CD8-positive, alpha-beta memory T cell (primary cell): ENCODE data around the gene MAMDC2. TPM values are rescaled to one million over a fixed set of nuclear protein-coding genes. Genes with fewer than 3 reads are reported as not detected.

ENCODE experiments used
- CTCF ChIA-PET: fragments of 350-600 bp; sonication (Branson Sonifier 250); formaldehyde crosslinking; loops from one replicate; lab custom pipeline; 2021; ENCODE audit warnings: antibody characterized with exemption; lab: Charles Lee
- POLR2A ChIA-PET: fragments of 350-600 bp; sonication (Branson Sonifier 250); formaldehyde crosslinking; loops from one replicate; lab custom pipeline; 2021; ENCODE audit warnings: antibody characterized with exemption; lab: Charles Lee
- DNase-seq, 5 donors: peaks; one replicate each; pipeline versions ENCODE4 v3.0.0 to v3.0.0-alpha.2; 2020 to 2022; ENCODE audit warnings: mixed read lengths in 1 of 5
- H3K27ac ChIP-seq: one replicate; pipeline ENCODE4 v1.7.0; 2013; ENCODE audit warnings: low read depth, mild to moderate bottlenecking, low read length, moderate library complexity
- H3K27me3 ChIP-seq: 2 replicates; pipeline ENCODE4 v1.7.0; 2013; ENCODE audit warnings: low read length, mild to moderate bottlenecking; ENCODE audit not compliant: insufficient read depth, poor library complexity, severe bottlenecking
- H3K36me3 ChIP-seq: 2 replicates; pipeline ENCODE4 v1.7.0; 2013; ENCODE audit warnings: mild to moderate bottlenecking, low read length, moderate library complexity; ENCODE audit not compliant: insufficient read depth
- H3K4me1 ChIP-seq: 2 replicates; pipeline ENCODE4 v1.7.0; 2013; ENCODE audit warnings: mild to moderate bottlenecking, low read length, moderate library complexity; ENCODE audit not compliant: insufficient read depth
- H3K4me3 ChIP-seq: 2 replicates; pipeline ENCODE4 v1.7.0; 2013; ENCODE audit warnings: mild to moderate bottlenecking, low read length
- H3K9me3 ChIP-seq: 2 replicates; pipeline ENCODE4 v1.7.0; 2013; ENCODE audit warnings: mild to moderate bottlenecking, low read length
- H3K27ac Mint-ChIP-seq, 8 donors: one replicate each; pipeline ENCODE4 v1.8.0; 2020 to 2021; ENCODE audit warnings: mixed read lengths in 8 of 8, mild to moderate bottlenecking in 6 of 8, inconsistent platforms in 3 of 8, moderate library complexity in 3 of 8
- H3K27me3 Mint-ChIP-seq, 2 donors: one replicate each; pipeline ENCODE4 v1.8.0; 2020 to 2021; ENCODE audit warnings: mixed read lengths in 2 of 2, mild to moderate bottlenecking in 1 of 2, moderate library complexity in 1 of 2
- H3K36me3 Mint-ChIP-seq, 3 donors: one replicate each; pipeline ENCODE4 v1.8.0; 2020 to 2021; ENCODE audit warnings: mixed read lengths in 3 of 3, inconsistent platforms in 1 of 3, mild to moderate bottlenecking in 1 of 3
- H3K4me1 Mint-ChIP-seq, 3 donors: one replicate each; pipeline ENCODE4 v1.8.0; 2020 to 2021; ENCODE audit warnings: mixed read lengths in 3 of 3, inconsistent platforms in 1 of 3, mild to moderate bottlenecking in 1 of 3
- H3K4me3 Mint-ChIP-seq, 7 donors: one replicate each; pipeline ENCODE4 v1.8.0; 2020 to 2021; ENCODE audit warnings: mixed read lengths in 7 of 7, mild to moderate bottlenecking in 6 of 7, moderate library complexity in 4 of 7, inconsistent platforms in 2 of 7
- H3K9me3 Mint-ChIP-seq, 5 donors: one replicate each; pipeline ENCODE4 v1.8.0; 2020 to 2022; ENCODE audit warnings: mixed read lengths in 5 of 5, mild to moderate bottlenecking in 3 of 5, moderate library complexity in 2 of 5, inconsistent platforms in 1 of 5
- polyA plus RNA-seq: library from polyadenylated mRNA; unstranded; fragments of 300-500 nt; fragmentation: Illumina TruSeq; gene quantifications from one replicate; pipeline ENCODE4 v1.2.3, GENCODE V29; 2021
- total RNA-seq, 2 experiments: library from RNA; stranded (reverse); gene quantifications; one replicate each; pipeline ENCODE4 v1.2.3, GENCODE V29; 2021

Gene MAMDC2
- total and polyA plus RNA-seq, 3 experiments from 2014 or later = 0.10 TPM; not detected in 2

- ChIA-PET CTCF (interaction anchor here (1.5 kb wide), 1 partner anchor 489 kb away, joined by 4 read pairs; no protein-coding TSS in a partner anchor), POLR2A (no interaction called here)
- Mint-ChIP-seq H3K27ac (no peak overlapping the region), H3K9me3 (no peaks in the 10 kb centered on the region), H3K4me1 (peaks cover 6 to 9% (median 9%) of the 10 kb centered on the region in 3 donors), H3K36me3 (no peaks in the 10 kb centered on the region), H3K4me3 (no peak overlapping the region), H3K27me3 (peaks cover 9 to 44% of the 10 kb centered on the region in 2 donors)
- H3K4me1 ChIP-seq = no peaks in the 10 kb centered on the region
- H3K9me3 ChIP-seq = no peaks in the 10 kb centered on the region
- no peak for DNase-seq
- no peak overlapping the region for H3K4me3 ChIP-seq
- no peak overlapping the region for H3K27ac ChIP-seq
- H3K27me3 ChIP-seq = no peaks in the 10 kb centered on the region
- H3K36me3 ChIP-seq = no peaks in the 10 kb centered on the region
Observed at GRCh38 chr9:70112981-70113380, 69.3 kb downstream of the MAMDC2 start.

DNA sequence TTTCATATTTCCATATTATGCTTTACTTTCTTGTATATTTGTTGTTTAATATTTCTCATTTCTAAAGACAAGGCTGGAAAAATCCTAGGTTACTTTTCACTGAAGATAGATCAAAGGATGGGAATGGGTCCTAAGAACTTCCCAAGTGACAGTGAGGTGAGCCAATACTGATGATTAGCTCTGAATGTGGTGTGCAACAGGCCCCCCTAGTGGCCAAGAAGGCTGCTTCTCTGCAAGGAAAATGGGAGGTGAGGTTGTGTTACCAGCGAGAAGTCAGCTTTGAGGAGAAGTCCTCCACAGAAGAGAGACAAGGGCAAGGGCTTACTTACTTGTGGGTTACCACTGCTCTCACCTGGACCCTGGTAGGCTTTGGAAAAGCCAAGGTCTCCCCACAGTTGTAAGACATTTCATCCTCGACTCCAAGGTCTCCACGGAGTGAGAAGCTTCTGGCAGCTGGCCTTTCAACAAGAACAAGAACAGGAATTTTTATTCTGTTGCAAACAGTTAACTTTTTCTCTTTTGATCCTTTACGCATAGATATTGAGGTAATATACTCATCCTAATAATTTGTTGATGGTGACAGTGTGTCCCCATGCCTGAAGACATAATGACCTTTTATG lies 69.9 kb downstream of the MAMDC2 start:
- peaks cover 9 to 41% of the 10 kb centered on the region in 2 donors for H3K27me3 Mint-ChIP-seq
- H3K27ac Mint-ChIP-seq = no peak overlapping the region
- Histone ChIP-seq H3K27me3 (no peaks in the 10 kb centered on the region), H3K9me3 (no peaks in the 10 kb centered on the region), H3K36me3 (no peaks in the 10 kb centered on the region), H3K27ac (no peak overlapping the region), H3K4me1 (no peaks in the 10 kb centered on the region), H3K4me3 (no peak overlapping the region)
- H3K9me3 Mint-ChIP-seq = no peaks in the 10 kb centered on the region
- no peak for DNase-seq
- ChIA-PET POLR2A (no interaction called here), CTCF (interaction anchor here (1.5 kb wide), 1 partner anchor 489 kb away, joined by 4 read pairs; no protein-coding TSS in a partner anchor)
- no peak overlapping the region for H3K4me3 Mint-ChIP-seq
- H3K36me3 Mint-ChIP-seq = no peaks in the 10 kb centered on the region
- peaks cover 6 to 9% (median 9%) of the 10 kb centered on the region in 3 donors for H3K4me1 Mint-ChIP-seq

DNA sequence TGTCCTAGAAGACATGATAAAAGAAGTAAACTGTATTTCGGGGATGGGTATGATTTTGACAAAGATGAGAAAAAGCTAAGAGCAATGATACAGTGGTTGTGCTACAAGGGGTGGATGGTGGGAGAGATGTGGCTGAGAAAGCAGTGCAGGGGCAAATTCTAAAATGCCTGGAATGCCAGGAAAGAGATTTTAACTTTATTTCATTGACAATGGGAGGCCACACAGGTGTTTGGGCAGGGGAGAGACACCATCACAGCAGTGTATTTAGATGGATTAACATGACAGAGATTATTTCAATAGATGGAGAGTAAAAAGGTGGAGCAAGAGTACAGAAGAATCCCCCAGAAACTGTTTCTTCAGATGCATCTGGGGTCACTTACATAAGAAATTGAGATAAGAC lies 71.2 kb downstream of the MAMDC2 start:
- H3K4me1 Mint-ChIP-seq = peaks cover 6 to 9% (median 9%) of the 10 kb centered on the region in 3 donors
- H3K36me3 Mint-ChIP-seq = no peaks in the 10 kb centered on the region
- no peak overlapping the region for H3K27ac ChIP-seq
- H3K4me3 ChIP-seq = no peak overlapping the region
- no peaks in the 10 kb centered on the region for H3K9me3 ChIP-seq
- no peak for DNase-seq
- H3K4me1 ChIP-seq = no peaks in the 10 kb centered on the region
- POLR2A ChIA-PET = no interaction called here
- H3K9me3 Mint-ChIP-seq = no peaks in the 10 kb centered on the region
- peaks cover 9 to 41% of the 10 kb centered on the region in 2 donors for H3K27me3 Mint-ChIP-seq
- H3K27ac Mint-ChIP-seq = no peak overlapping the region
- H3K4me3 Mint-ChIP-seq = no peak overlapping the region
- H3K27me3 ChIP-seq = no peaks in the 10 kb centered on the region
- no peaks in the 10 kb centered on the region for H3K36me3 ChIP-seq
- CTCF ChIA-PET = no interaction called here

- Histone ChIP-seq H3K4me3 (no peak overlapping the region), H3K9me3 (no peaks in the 10 kb centered on the region), H3K27me3 (no peaks in the 10 kb centered on the region), H3K4me1 (no peaks in the 10 kb centered on the region), H3K27ac (no peak overlapping the region), H3K36me3 (no peaks in the 10 kb centered on the region)
- CTCF ChIA-PET = no interaction called here
- H3K9me3 Mint-ChIP-seq = no peaks in the 10 kb centered on the region
- H3K27me3 Mint-ChIP-seq = peaks cover 5 to 21% of the 10 kb centered on the region in 2 donors
- no peaks in the 10 kb centered on the region for H3K36me3 Mint-ChIP-seq
- H3K4me3 Mint-ChIP-seq = no peak overlapping the region
- H3K4me1 Mint-ChIP-seq = no peaks in the 10 kb centered on the region
- DNase-seq = no peak
- POLR2A ChIA-PET = no interaction called here
- H3K27ac Mint-ChIP-seq = no peak overlapping the region
Observed at GRCh38 chr9:70117835-70118319, 74.2 kb downstream of the MAMDC2 start.

GRCh38 chr9:70119786-70120185 lies 76.1 kb downstream of the MAMDC2 start:
- no peak for DNase-seq
- no peak overlapping the region for H3K27ac ChIP-seq
- H3K9me3 Mint-ChIP-seq = no peaks in the 10 kb centered on the region
- H3K36me3 ChIP-seq = no peaks in the 10 kb centered on the region
- POLR2A ChIA-PET = no interaction called here
- H3K27me3 Mint-ChIP-seq = peaks cover 8 to 17% of the 10 kb centered on the region in 2 donors
- H3K36me3 Mint-ChIP-seq = no peaks in the 10 kb centered on the region
- no peaks in the 10 kb centered on the region for H3K27me3 ChIP-seq
- H3K9me3 ChIP-seq = no peaks in the 10 kb centered on the region
- H3K4me1 Mint-ChIP-seq = no peaks in the 10 kb centered on the region
- no peaks in the 10 kb centered on the region for H3K4me1 ChIP-seq
- H3K27ac Mint-ChIP-seq = no peak overlapping the region
- H3K4me3 Mint-ChIP-seq = no peak overlapping the region
- no peak overlapping the region for H3K4me3 ChIP-seq
- CTCF ChIA-PET = interaction anchor here (2.2 kb wide), 1 partner anchor 9 kb away, joined by 10 read pairs; no protein-coding TSS in a partner anchor

DNA sequence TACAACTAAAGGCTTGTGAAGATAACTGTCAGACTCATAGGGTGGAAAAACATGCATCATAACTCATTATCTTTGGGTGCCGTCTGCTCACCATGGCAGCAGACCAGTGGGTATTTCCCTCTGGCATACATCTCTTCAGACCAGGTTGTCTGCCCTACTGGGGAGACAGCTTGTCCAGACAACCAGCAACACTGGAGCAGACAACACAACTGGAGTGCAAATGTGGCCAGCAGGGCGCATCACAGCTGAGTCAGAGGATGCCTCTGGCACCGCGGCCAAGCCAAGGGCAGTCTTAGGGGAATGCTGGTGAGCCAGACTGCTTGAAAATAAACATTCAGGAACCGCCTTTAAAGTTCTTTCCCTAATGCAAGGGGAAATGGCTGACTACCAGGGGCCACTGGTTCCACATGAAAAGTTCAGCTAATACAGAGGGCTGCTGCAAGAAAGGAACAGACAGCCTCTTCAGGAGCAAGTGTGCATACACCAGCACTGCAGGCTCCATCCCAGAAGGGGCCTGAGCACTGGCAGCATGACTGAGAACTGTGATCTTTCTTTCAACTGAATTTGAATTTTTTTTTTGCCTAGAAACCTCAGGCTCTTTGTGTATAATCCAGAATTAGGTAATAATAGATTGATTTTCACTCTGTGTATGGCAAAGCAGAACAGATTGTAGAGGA lies 77.3 kb downstream of the MAMDC2 start:
- Mint-ChIP-seq H3K4me1 (no peaks in the 10 kb centered on the region), H3K27me3 (peaks cover 8 to 11% of the 10 kb centered on the region in 2 donors), H3K27ac (no peak overlapping the region), H3K4me3 (no peak overlapping the region), H3K36me3 (no peaks in the 10 kb centered on the region), H3K9me3 (no peaks in the 10 kb centered on the region)
- H3K27ac ChIP-seq = no peak overlapping the region
- H3K27me3 ChIP-seq = no peaks in the 10 kb centered on the region
- H3K4me1 ChIP-seq = no peaks in the 10 kb centered on the region
- ChIA-PET CTCF (interaction anchor here (2.2 kb wide), 1 partner anchor 10 kb away, joined by 10 read pairs; no protein-coding TSS in a partner anchor), POLR2A (no interaction called here)
- H3K4me3 ChIP-seq = no peak overlapping the region
- no peak for DNase-seq
- no peaks in the 10 kb centered on the region for H3K9me3 ChIP-seq
- no peaks in the 10 kb centered on the region for H3K36me3 ChIP-seq

- Mint-ChIP-seq H3K4me1 (no peaks in the 10 kb centered on the region), H3K27me3 (peaks cover 7 to 14% of the 10 kb centered on the region in 2 donors), H3K4me3 (no peak overlapping the region), H3K9me3 (no peaks in the 10 kb centered on the region), H3K36me3 (no peaks in the 10 kb centered on the region), H3K27ac (no peak overlapping the region)
- no peaks in the 10 kb centered on the region for H3K9me3 ChIP-seq
- POLR2A ChIA-PET = no interaction called here
- no peak for DNase-seq
- no peaks in the 10 kb centered on the region for H3K36me3 ChIP-seq
- H3K27ac ChIP-seq = no peak overlapping the region
- H3K4me1 ChIP-seq = no peaks in the 10 kb centered on the region
- no peaks in the 10 kb centered on the region for H3K27me3 ChIP-seq
- CTCF ChIA-PET = interaction anchor here (2.2 kb wide), 1 partner anchor 11 kb away, joined by 10 read pairs; no protein-coding TSS in a partner anchor
- H3K4me3 ChIP-seq = no peak overlapping the region
Observed at GRCh38 chr9:70121818-70122436, 78.3 kb downstream of the MAMDC2 start.

GRCh38 chr9:70123695-70124094 lies 80.0 kb downstream of the MAMDC2 start:
- no peaks in the 10 kb centered on the region for H3K9me3 Mint-ChIP-seq
- no peak overlapping the region for H3K4me3 ChIP-seq
- H3K27me3 ChIP-seq = no peaks in the 10 kb centered on the region

More at GRCh38 chr9:70123695-70124094, 80.0 kb downstream of the MAMDC2 start:
- Histone ChIP-seq H3K4me1 (no peaks in the 10 kb centered on the region), H3K27ac (no peak overlapping the region), H3K36me3 (no peaks in the 10 kb centered on the region), H3K9me3 (no peaks in the 10 kb centered on the region)
- no peaks in the 10 kb centered on the region for H3K36me3 Mint-ChIP-seq
- no peak for DNase-seq
- H3K27me3 Mint-ChIP-seq = peaks cover 6 to 12% of the 10 kb centered on the region in 2 donors
- ChIA-PET POLR2A (no interaction called here), CTCF (interaction anchor here (1.1 to 2.2 kb wide), 2 partner anchors 12 to 13 kb away, joined by 6 to 9 read pairs; no protein-coding TSS in a partner anchor)
- H3K4me3 Mint-ChIP-seq = no peak overlapping the region
- no peaks in the 10 kb centered on the region for H3K4me1 Mint-ChIP-seq
- no peak overlapping the region for H3K27ac Mint-ChIP-seq
